ENCODE data around the gene KHSRP. TPM values are rescaled to one million over a fixed set of nuclear protein-coding genes. Genes with fewer than 3 reads are reported as not detected.

Gene KHSRP
- total and polyA plus RNA-seq, 10 of the 15 experiments (the other 5 are each of a cell fraction or from before 2014, with no cell fraction given) = 4.8 to 440 (median 82.0) TPM

GRCh38 chr19:6424939-6425731, 524 bp upstream of the KHSRP start (continued):
- TF ChIP-seq WRNIP1 (IDR thresholded peaks at IDR 0.05; ENCODE audit: borderline replicate concordance, low read depth, low read length) (no peak), ZZZ3 (IDR thresholded peaks at IDR 0.05; ENCODE audit: control insufficient read depth, insufficient read length, low read depth) (no peak)

- POLR2A ChIA-PET = interaction anchor here (0.6 kb wide), 2 partner anchors 246 to 439 kb away, joined by 3 to 5 read pairs; partner anchors contain the start of gene TNFSF14
- Histone ChIP-seq H3K27me3 (replicated peaks in 1 of 2; ENCODE audit: control insufficient read depth in 2 of 2, insufficient read depth in 2 of 2, low read length in 1 of 2) (no peaks in the 10 kb centered on the region), H3K27ac (ENCODE audit: control insufficient read depth, insufficient read depth) (peak overlapping the region; percentile 73), H3K9me3 (replicated peaks; ENCODE audit: control insufficient read depth, insufficient read depth, low read length) (no peaks in the 10 kb centered on the region; the same call in 2 of the 3 replicates), H3K4me1 (ENCODE audit: control insufficient read depth, insufficient read depth, low read length) (peaks cover 5% of the 10 kb centered on the region), H3K79me2 (ENCODE audit: control insufficient read depth, insufficient read depth, low read length) (peaks cover 48% of the 10 kb centered on the region), H4K20me1 (ENCODE audit: control insufficient read depth, insufficient read depth) (peaks cover 27% of the 10 kb centered on the region), H3K9ac (ENCODE audit: control insufficient read depth, insufficient read depth, low read length) (peak overlapping the region; percentile 85), H3K36me3 (ENCODE audit: control insufficient read depth in 2 of 2, insufficient read depth in 2 of 2, low read length in 1 of 2) (peaks cover 15 to 29% of the 10 kb centered on the region in 2 experiments), H3K4me3 (peak overlapping the region; percentile 93), H3K4me2 (ENCODE audit: control insufficient read depth, insufficient read depth) (peak overlapping the region; percentile 73), H2AFZ (ENCODE audit: control insufficient read depth, low read depth, low read length) (no peak overlapping the region)
- no peak for DNase-seq (ENCODE audit: low read depth, low spot score)
- intact Hi-C loops (cut with micrococcal nuclease; ENCODE audit: unreplicated experiment) (no loop called here), in situ Hi-C loops (cut with MboI) (no loop called here)
- CTCF ChIA-PET = interaction anchor here (1.3 to 2.2 kb wide), 2 partner anchors 12 to 51 kb away, joined by 5 to 8 read pairs; partner anchors contain the start of gene ALKBH7
- SMC1A ChIA-PET (ENCODE audit: uncharacterized antibody, unreplicated experiment) = no interaction called here
- no TSS peak for BruUV-seq (replicated peaks)
- ATAC-seq = peak; percentile 8
- RAD21 ChIA-PET (ENCODE audit: unreplicated experiment) = interaction anchor here (0.7 kb wide), 1 partner anchor 50 kb away, joined by 3 read pairs; no protein-coding TSS in a partner anchor
- peak; percentile 61 for FAIRE-seq
- WGBS (ENCODE audit: insufficient coverage, insufficient replicate concordance, low lambda C conversion rate, missing lambda C conversion rate) = under 1% methylated on average over 20 of the region's 20 CpGs
- TF ChIP-seq RCOR1 (conservative IDR thresholded peaks at IDR 0.05; ENCODE audit: low read depth, low read length) (no peak), SMAD1 (IDR thresholded peaks at IDR 0.05; ENCODE audit: low read depth, partially characterized antibody) (no peak), CREM (IDR thresholded peaks at IDR 0.05; ENCODE audit: low read depth) (no peak), NFIC (IDR thresholded peaks at IDR 0.05; ENCODE audit: low read depth, low read length) (no peak), SMC3 (IDR thresholded peaks at IDR 0.05; ENCODE audit: borderline replicate concordance, low read length) (no peak), IKZF2 (IDR thresholded peaks at IDR 0.05) (no peak), POLR2AphosphoS5 (IDR thresholded peaks at IDR 0.05; ENCODE audit: low read length) (0 out of 2 replicates have a peak, but pooled peaks have one; percentile 26), MTA2 (IDR thresholded peaks at IDR 0.05; ENCODE audit: low read depth) (no peak), NFYA (IDR thresholded peaks at IDR 0.05; ENCODE audit: borderline replicate concordance, low read depth, low read length) (no peak), NFXL1 (IDR thresholded peaks at IDR 0.05; ENCODE audit: borderline replicate concordance) (no peak), MLLT1 (IDR thresholded peaks at IDR 0.05) (peak; percentile 32; the same call in 1 of the 2 replicates), PML (IDR thresholded peaks at IDR 0.05; ENCODE audit: low read length) (no peak), YY1 (IDR thresholded peaks at IDR 0.05; ENCODE audit: low read depth, low read length) (no peak)
- TF ChIP-seq, protein P1, sequence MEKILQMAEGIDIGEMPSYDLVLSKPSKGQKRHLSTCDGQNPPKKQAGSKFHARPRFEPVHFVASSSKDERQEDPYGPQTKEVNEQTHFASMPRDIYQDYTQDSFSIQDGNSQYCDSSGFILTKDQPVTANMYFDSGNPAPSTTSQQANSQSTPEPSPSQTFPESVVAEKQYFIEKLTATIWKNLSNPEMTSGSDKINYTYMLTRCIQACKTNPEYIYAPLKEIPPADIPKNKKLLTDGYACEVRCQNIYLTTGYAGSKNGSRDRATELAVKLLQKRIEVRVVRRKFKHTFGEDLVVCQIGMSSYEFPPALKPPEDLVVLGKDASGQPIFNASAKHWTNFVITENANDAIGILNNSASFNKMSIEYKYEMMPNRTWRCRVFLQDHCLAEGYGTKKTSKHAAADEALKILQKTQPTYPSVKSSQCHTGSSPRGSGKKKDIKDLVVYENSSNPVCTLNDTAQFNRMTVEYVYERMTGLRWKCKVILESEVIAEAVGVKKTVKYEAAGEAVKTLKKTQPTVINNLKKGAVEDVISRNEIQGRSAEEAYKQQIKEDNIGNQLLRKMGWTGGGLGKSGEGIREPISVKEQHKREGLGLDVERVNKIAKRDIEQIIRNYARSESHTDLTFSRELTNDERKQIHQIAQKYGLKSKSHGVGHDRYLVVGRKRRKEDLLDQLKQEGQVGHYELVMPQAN (conservative IDR thresholded peaks at IDR 0.05) = 0 out of 2 replicates have a peak, but pooled peaks have one; percentile 9
- TF ChIP-seq, protein P2, sequence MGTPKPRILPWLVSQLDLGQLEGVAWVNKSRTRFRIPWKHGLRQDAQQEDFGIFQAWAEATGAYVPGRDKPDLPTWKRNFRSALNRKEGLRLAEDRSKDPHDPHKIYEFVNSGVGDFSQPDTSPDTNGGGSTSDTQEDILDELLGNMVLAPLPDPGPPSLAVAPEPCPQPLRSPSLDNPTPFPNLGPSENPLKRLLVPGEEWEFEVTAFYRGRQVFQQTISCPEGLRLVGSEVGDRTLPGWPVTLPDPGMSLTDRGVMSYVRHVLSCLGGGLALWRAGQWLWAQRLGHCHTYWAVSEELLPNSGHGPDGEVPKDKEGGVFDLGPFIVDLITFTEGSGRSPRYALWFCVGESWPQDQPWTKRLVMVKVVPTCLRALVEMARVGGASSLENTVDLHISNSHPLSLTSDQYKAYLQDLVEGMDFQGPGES (IDR thresholded peaks at IDR 0.05) = no peak
These were observed 964 bp downstream of the KHSRP start for GRCh38 chr19:6423499-6424194.

Measured in GM12878 (cell line).